HG03442 (cell line): ENCODE measurements around the gene CTDSPL.

ENCODE experiments used
- ATAC-seq: cut with Tn5 transposase; IDR thresholded peaks from one replicate; pipeline ENCODE4 v1.9.1; 2021; ENCODE audit warnings: mild to moderate bottlenecking, moderate library complexity; ENCODE audit not compliant: unreplicated experiment

The CTDSPL gene

DNA sequence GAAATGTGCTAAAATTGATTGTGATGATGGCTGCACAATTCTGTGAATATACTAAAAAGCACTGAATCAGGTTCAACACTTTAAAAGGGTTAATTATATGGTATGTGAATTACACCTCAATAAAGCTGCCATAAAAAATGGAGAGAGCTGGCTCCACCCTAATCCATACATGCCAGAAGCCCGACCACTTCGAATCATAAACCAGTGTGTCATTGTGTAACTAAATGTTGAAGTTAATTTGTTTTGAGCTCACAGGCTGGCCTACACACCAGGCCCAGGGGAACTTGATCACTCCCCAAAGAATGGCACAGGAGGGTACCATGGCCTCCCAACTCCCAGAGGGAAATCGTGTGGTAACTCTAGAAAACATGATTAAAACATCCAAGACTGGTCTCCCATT, 153.8 kb downstream of the CTDSPL start:
- no peak for ATAC-seq

DNA sequence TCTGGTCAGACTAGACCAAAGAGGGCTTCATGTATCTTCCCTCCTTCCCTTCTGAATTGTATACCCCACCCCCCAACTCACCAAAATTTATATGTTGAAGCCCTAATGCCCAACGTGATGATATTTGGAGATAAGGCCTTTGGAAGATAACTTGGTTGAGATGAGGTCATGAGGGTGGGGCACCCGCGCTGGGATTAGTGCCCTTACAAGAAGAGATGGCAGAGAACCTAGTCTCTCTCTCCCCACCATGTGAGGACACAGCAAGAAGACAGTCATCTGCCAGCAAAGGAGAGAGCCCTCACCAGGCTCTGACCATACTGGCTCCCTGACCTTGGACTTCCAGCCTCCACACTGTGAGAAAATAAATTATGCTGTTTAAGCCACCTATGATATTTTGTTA, 154.3 kb downstream of the CTDSPL start:
- ATAC-seq: no peak

- ATAC-seq: no peak
These were observed 154.7 kb downstream of the CTDSPL start for GRCh38 chr3:38016410-38016809.

GRCh38 chr3:38016847-38017444, 155.3 kb downstream of the CTDSPL start:
- no peak for ATAC-seq

DNA sequence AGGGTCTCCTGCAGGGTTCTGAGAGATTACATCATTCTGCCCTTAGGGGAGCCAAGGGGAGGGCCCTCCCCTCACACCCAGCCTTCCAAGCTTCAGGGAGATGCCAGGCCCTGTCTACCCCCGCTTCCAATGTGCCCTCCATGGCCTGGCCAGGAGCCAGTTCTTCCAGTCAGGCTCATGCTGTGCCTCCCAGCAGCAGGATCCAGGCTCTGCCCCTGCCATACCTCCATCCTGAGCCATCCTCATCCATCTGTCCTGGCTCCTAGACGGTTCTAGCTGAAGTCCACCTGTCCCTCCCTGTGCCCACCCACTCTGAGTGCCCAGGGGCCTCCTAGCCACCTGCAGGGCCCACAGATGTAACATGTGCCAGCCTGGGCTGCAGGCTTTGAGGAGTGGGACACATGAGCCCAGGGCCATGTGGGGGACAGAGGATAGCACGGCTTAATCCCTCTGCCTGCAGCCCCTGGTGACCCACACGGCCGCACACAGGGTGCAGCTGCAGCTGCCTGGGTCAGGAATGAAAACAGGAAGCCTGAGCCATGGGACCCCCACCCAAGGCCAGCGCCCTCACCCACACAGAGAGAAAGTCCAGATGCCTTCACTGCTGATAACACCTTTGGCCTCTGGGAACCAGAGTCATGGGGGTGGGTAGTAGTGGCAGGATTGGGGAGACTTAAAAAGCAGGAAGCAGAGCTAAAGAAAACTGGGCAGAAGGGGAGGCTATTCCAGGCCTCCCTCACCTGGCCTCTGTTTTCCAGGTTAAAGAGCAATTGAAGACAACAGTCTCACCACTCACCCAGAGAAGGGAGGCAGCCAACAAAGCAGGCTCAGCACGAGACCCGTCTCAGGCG, 156.0 kb downstream of the CTDSPL start:
- ATAC-seq: no peak

- ATAC-seq: no peak
These were observed 156.9 kb downstream of the CTDSPL start for GRCh38 chr3:38018296-38019266.

- no peak for ATAC-seq
These were observed 158.1 kb downstream of the CTDSPL start for GRCh38 chr3:38019658-38020341.

DNA sequence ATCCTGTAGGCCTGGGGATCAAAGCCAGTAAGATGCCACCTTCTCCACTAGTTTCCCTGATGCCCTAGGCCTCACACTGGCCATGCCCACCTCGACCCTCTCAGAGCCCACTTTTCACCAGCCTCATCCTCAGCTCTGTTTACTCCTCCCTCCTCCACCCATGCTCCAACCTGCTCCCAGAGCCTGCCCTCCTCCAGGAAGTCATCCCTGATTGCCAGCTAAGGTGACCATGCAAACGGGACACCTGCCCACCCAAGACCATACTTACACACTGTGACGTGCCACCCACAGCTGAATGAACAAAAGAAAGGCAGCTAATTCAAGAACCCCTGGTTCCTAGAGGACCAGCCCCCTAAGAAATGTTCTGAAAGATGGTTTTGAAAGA, 158.7 kb downstream of the CTDSPL start:
- no peak for ATAC-seq

- ATAC-seq: no peak
These were observed 159.5 kb downstream of the CTDSPL start for GRCh38 chr3:38021196-38021595.

- no peak for ATAC-seq
These were observed 160.6 kb downstream of the CTDSPL start for GRCh38 chr3:38022301-38022700.

- no peak for ATAC-seq
These were observed 161.4 kb downstream of the CTDSPL start for GRCh38 chr3:38022896-38023709.

DNA sequence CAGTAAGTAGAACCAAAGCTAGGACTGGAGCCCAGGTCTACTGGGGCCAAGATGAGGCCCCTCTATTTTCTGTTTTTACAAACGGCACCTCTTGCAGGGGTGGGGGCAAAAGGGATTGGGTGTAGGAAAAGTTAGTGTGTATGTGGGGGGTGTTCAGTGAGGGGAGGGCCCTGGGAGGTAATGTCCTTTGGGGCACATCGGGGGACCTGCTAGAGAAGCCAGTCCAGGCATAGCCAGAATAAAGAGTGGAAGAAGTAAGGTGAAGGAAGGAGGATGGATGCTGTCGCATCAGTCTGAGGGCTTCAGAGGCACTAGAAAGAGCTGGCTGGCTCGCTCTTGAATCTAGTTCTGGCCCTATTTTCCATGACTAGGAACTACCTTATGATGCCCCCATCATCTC, 165.2 kb downstream of the CTDSPL start:
- no peak for ATAC-seq

GRCh38 chr3:38027466-38028465, 166.1 kb downstream of the CTDSPL start:
- no peak for ATAC-seq

- no peak for ATAC-seq
These were observed 167.1 kb downstream of the CTDSPL start for GRCh38 chr3:38028621-38029361.

- ATAC-seq: no peak
These were observed 167.9 kb downstream of the CTDSPL start, which contains the start of gene PLCD1 for GRCh38 chr3:38029400-38030125. PLCD1 (minus strand) TSS chr3:38029642; CDS start chr3:38029539, 103 bp downstream.

GRCh38 chr3:38030126-38031021, 168.7 kb downstream of the CTDSPL start:
- ATAC-seq: no peak
